CD8-positive, alpha-beta memory T cell (primary cell): Measurements from ENCODE around the gene PHACTR4. TPM values are rescaled to one million over a fixed set of nuclear protein-coding genes. Genes with fewer than 3 reads are reported as not detected.

Source experiments
- CTCF ChIA-PET: fragments of 350-600 bp; sonication (Branson Sonifier 250); formaldehyde crosslinking; loops from one replicate; lab custom pipeline; 2021; ENCODE audit warnings: antibody characterized with exemption; lab: Charles Lee
- POLR2A ChIA-PET: fragments of 350-600 bp; sonication (Branson Sonifier 250); formaldehyde crosslinking; loops from one replicate; lab custom pipeline; 2021; ENCODE audit warnings: antibody characterized with exemption; lab: Charles Lee
- DNase-seq, 5 donors: peaks; one replicate each; pipeline versions ENCODE4 v3.0.0 to v3.0.0-alpha.2; 2020 to 2022; ENCODE audit warnings: mixed read lengths in 1 of 5
- H3K27ac ChIP-seq: one replicate; pipeline ENCODE4 v1.7.0; 2013; ENCODE audit warnings: low read depth, mild to moderate bottlenecking, low read length, moderate library complexity
- H3K27me3 ChIP-seq: 2 replicates; pipeline ENCODE4 v1.7.0; 2013; ENCODE audit warnings: low read length, mild to moderate bottlenecking; ENCODE audit not compliant: insufficient read depth, poor library complexity, severe bottlenecking
- H3K36me3 ChIP-seq: 2 replicates; pipeline ENCODE4 v1.7.0; 2013; ENCODE audit warnings: mild to moderate bottlenecking, low read length, moderate library complexity; ENCODE audit not compliant: insufficient read depth
- H3K4me1 ChIP-seq: 2 replicates; pipeline ENCODE4 v1.7.0; 2013; ENCODE audit warnings: mild to moderate bottlenecking, low read length, moderate library complexity; ENCODE audit not compliant: insufficient read depth
- H3K4me3 ChIP-seq: 2 replicates; pipeline ENCODE4 v1.7.0; 2013; ENCODE audit warnings: mild to moderate bottlenecking, low read length
- H3K9me3 ChIP-seq: 2 replicates; pipeline ENCODE4 v1.7.0; 2013; ENCODE audit warnings: mild to moderate bottlenecking, low read length
- H3K27ac Mint-ChIP-seq, 8 donors: one replicate each; pipeline ENCODE4 v1.8.0; 2020 to 2021; ENCODE audit warnings: mixed read lengths in 8 of 8, mild to moderate bottlenecking in 6 of 8, inconsistent platforms in 3 of 8, moderate library complexity in 3 of 8
- H3K27me3 Mint-ChIP-seq, 2 donors: one replicate each; pipeline ENCODE4 v1.8.0; 2020 to 2021; ENCODE audit warnings: mixed read lengths in 2 of 2, mild to moderate bottlenecking in 1 of 2, moderate library complexity in 1 of 2
- H3K36me3 Mint-ChIP-seq, 3 donors: one replicate each; pipeline ENCODE4 v1.8.0; 2020 to 2021; ENCODE audit warnings: mixed read lengths in 3 of 3, inconsistent platforms in 1 of 3, mild to moderate bottlenecking in 1 of 3
- H3K4me1 Mint-ChIP-seq, 3 donors: one replicate each; pipeline ENCODE4 v1.8.0; 2020 to 2021; ENCODE audit warnings: mixed read lengths in 3 of 3, inconsistent platforms in 1 of 3, mild to moderate bottlenecking in 1 of 3
- H3K4me3 Mint-ChIP-seq, 7 donors: one replicate each; pipeline ENCODE4 v1.8.0; 2020 to 2021; ENCODE audit warnings: mixed read lengths in 7 of 7, mild to moderate bottlenecking in 6 of 7, moderate library complexity in 4 of 7, inconsistent platforms in 2 of 7
- H3K9me3 Mint-ChIP-seq, 5 donors: one replicate each; pipeline ENCODE4 v1.8.0; 2020 to 2022; ENCODE audit warnings: mixed read lengths in 5 of 5, mild to moderate bottlenecking in 3 of 5, moderate library complexity in 2 of 5, inconsistent platforms in 1 of 5
- polyA plus RNA-seq: library from polyadenylated mRNA; unstranded; fragments of 300-500 nt; fragmentation: Illumina TruSeq; gene quantifications from one replicate; pipeline ENCODE4 v1.2.3, GENCODE V29; 2021
- total RNA-seq, 2 experiments: library from RNA; stranded (reverse); gene quantifications; one replicate each; pipeline ENCODE4 v1.2.3, GENCODE V29; 2021

PHACTR4 gene
- total and polyA plus RNA-seq, 3 experiments from 2014 or later: 23.2 to 24.4 (median 24.1) TPM

- no peak overlapping the region for H3K27ac ChIP-seq
- H3K9me3 ChIP-seq: no peaks in the 10 kb centered on the region
- POLR2A ChIA-PET: no interaction called here
- H3K36me3 Mint-ChIP-seq: peaks cover 0 to 17% (median 2%) of the 10 kb centered on the region in 3 donors
- H3K27me3 ChIP-seq: no peaks in the 10 kb centered on the region
- no peak overlapping the region for H3K4me3 ChIP-seq
- H3K27ac Mint-ChIP-seq: no peak overlapping the region
- no peak for DNase-seq
- CTCF ChIA-PET: interaction anchor here (1.0 kb wide), 1 partner anchor 441 kb away, joined by 4 read pairs; no protein-coding TSS in a partner anchor
- peaks cover 3 to 8% (median 4%) of the 10 kb centered on the region in 3 donors for H3K4me1 Mint-ChIP-seq
- H3K4me1 ChIP-seq: no peaks in the 10 kb centered on the region
- no peaks in the 10 kb centered on the region for H3K9me3 Mint-ChIP-seq
- H3K36me3 ChIP-seq: no peaks in the 10 kb centered on the region
- no peak overlapping the region for H3K4me3 Mint-ChIP-seq
- H3K27me3 Mint-ChIP-seq: no peaks in the 10 kb centered on the region
Observed at GRCh38 chr1:28436211-28436769, 66.8 kb downstream of the PHACTR4 start.

GRCh38 chr1:28437264-28437923 is 67.9 kb downstream of the PHACTR4 start:
- Histone ChIP-seq H3K4me1 (no peaks in the 10 kb centered on the region), H3K27ac (no peak overlapping the region), H3K4me3 (no peak overlapping the region), H3K9me3 (no peaks in the 10 kb centered on the region), H3K36me3 (no peaks in the 10 kb centered on the region), H3K27me3 (no peaks in the 10 kb centered on the region)
- CTCF ChIA-PET: interaction anchor here (1.0 kb wide), 1 partner anchor 440 kb away, joined by 4 read pairs; no protein-coding TSS in a partner anchor
- no peaks in the 10 kb centered on the region for H3K27me3 Mint-ChIP-seq
- POLR2A ChIA-PET: no interaction called here
- peak overlapping the region in 2 of 8 donors; percentile 25 to 43 for H3K27ac Mint-ChIP-seq
- no peaks in the 10 kb centered on the region for H3K9me3 Mint-ChIP-seq
- no peak overlapping the region for H3K4me3 Mint-ChIP-seq
- no peak for DNase-seq
- peaks cover 0 to 14% (median 2%) of the 10 kb centered on the region in 3 donors for H3K36me3 Mint-ChIP-seq
- peaks cover 3 to 8% (median 4%) of the 10 kb centered on the region in 3 donors for H3K4me1 Mint-ChIP-seq

GRCh38 chr1:28437924-28438699 is 68.6 kb downstream of the PHACTR4 start:
- no peak for DNase-seq
- H3K4me3 Mint-ChIP-seq: no peak overlapping the region
- H3K4me1 Mint-ChIP-seq: peaks cover 3 to 8% (median 4%) of the 10 kb centered on the region in 3 donors
- no peaks in the 10 kb centered on the region for H3K9me3 Mint-ChIP-seq
- no peaks in the 10 kb centered on the region for H3K27me3 Mint-ChIP-seq
- ChIA-PET POLR2A (no interaction called here), CTCF (no interaction called here)
- H3K4me1 ChIP-seq: no peaks in the 10 kb centered on the region
- H3K27ac Mint-ChIP-seq: peak overlapping the region in 3 of 8 donors; percentile 25 to 60 (median 33)
- no peaks in the 10 kb centered on the region for H3K36me3 ChIP-seq
- H3K9me3 ChIP-seq: no peaks in the 10 kb centered on the region
- no peak overlapping the region for H3K27ac ChIP-seq
- H3K36me3 Mint-ChIP-seq: peaks cover 0 to 14% (median 2%) of the 10 kb centered on the region in 3 donors
- no peaks in the 10 kb centered on the region for H3K27me3 ChIP-seq
- H3K4me3 ChIP-seq: no peak overlapping the region

- Mint-ChIP-seq H3K9me3 (no peaks in the 10 kb centered on the region), H3K36me3 (peaks cover 4 to 17% (median 6%) of the 10 kb centered on the region in 3 donors), H3K4me3 (no peak overlapping the region), H3K27me3 (no peaks in the 10 kb centered on the region), H3K27ac (no peak overlapping the region), H3K4me1 (peaks cover 3 to 8% (median 4%) of the 10 kb centered on the region in 3 donors)
- DNase-seq: no peak
- no peak overlapping the region for H3K4me3 ChIP-seq
- H3K9me3 ChIP-seq: no peaks in the 10 kb centered on the region
- no peak overlapping the region for H3K27ac ChIP-seq
- POLR2A ChIA-PET: no interaction called here
- no peaks in the 10 kb centered on the region for H3K4me1 ChIP-seq
- CTCF ChIA-PET: no interaction called here
- no peaks in the 10 kb centered on the region for H3K27me3 ChIP-seq
- no peaks in the 10 kb centered on the region for H3K36me3 ChIP-seq
Observed at GRCh38 chr1:28439320-28439719, 69.8 kb downstream of the PHACTR4 start.

GRCh38 chr1:28441674-28442073 is 72.1 kb downstream of the PHACTR4 start:
- Histone ChIP-seq H3K27ac (no peak overlapping the region), H3K27me3 (no peaks in the 10 kb centered on the region), H3K4me1 (no peaks in the 10 kb centered on the region), H3K9me3 (no peaks in the 10 kb centered on the region), H3K36me3 (no peaks in the 10 kb centered on the region), H3K4me3 (no peak overlapping the region)
- Mint-ChIP-seq H3K4me3 (no peak overlapping the region), H3K27me3 (no peaks in the 10 kb centered on the region), H3K9me3 (no peaks in the 10 kb centered on the region), H3K4me1 (peaks cover 3 to 8% (median 4%) of the 10 kb centered on the region in 3 donors), H3K36me3 (peaks cover 4 to 17% (median 6%) of the 10 kb centered on the region in 3 donors), H3K27ac (no peak overlapping the region)
- POLR2A ChIA-PET: no interaction called here
- no peak for DNase-seq
- CTCF ChIA-PET: no interaction called here

GRCh38 chr1:28443550-28443949 is 74.0 kb downstream of the PHACTR4 start:
- no peaks in the 10 kb centered on the region for H3K27me3 Mint-ChIP-seq
- H3K36me3 Mint-ChIP-seq: peaks cover 4 to 15% (median 5%) of the 10 kb centered on the region in 3 donors
- CTCF ChIA-PET: interaction anchor here (1.1 kb wide), 1 partner anchor 15 kb away, joined by 3 read pairs; no protein-coding TSS in a partner anchor
- H3K27ac Mint-ChIP-seq: peak overlapping the region in 1 of 8 donors; percentile 80
- POLR2A ChIA-PET: no interaction called here
- Histone ChIP-seq H3K27me3 (no peaks in the 10 kb centered on the region), H3K9me3 (no peaks in the 10 kb centered on the region), H3K36me3 (no peaks in the 10 kb centered on the region), H3K27ac (no peak overlapping the region), H3K4me1 (no peaks in the 10 kb centered on the region), H3K4me3 (no peak overlapping the region)
- DNase-seq: no peak
- no peak overlapping the region for H3K4me3 Mint-ChIP-seq
- no peaks in the 10 kb centered on the region for H3K9me3 Mint-ChIP-seq
- peaks cover 0 to 5% (median 0%) of the 10 kb centered on the region in 3 donors for H3K4me1 Mint-ChIP-seq

- Histone ChIP-seq H3K27ac (no peak overlapping the region), H3K27me3 (no peaks in the 10 kb centered on the region), H3K4me1 (peaks cover 6% of the 10 kb centered on the region), H3K4me3 (no peak overlapping the region), H3K36me3 (no peaks in the 10 kb centered on the region), H3K9me3 (no peaks in the 10 kb centered on the region)
- ChIA-PET CTCF (no interaction called here), POLR2A (no interaction called here)
- Mint-ChIP-seq H3K27ac (no peak overlapping the region), H3K9me3 (no peaks in the 10 kb centered on the region), H3K27me3 (no peaks in the 10 kb centered on the region), H3K4me3 (no peak overlapping the region), H3K4me1 (peaks cover 10 to 25% (median 13%) of the 10 kb centered on the region in 3 donors), H3K36me3 (peaks cover 4 to 11% (median 5%) of the 10 kb centered on the region in 3 donors)
- no peak for DNase-seq
Observed at GRCh38 chr1:28447679-28448078, 78.1 kb downstream of the PHACTR4 start.
